Neural cell (in vitro differentiated cells): Measurements from ENCODE around the gene ASTN1. TPM values are rescaled to one million over a fixed set of nuclear protein-coding genes. Genes with fewer than 3 reads are reported as not detected.

Experiments used
- H2AFZ ChIP-seq: fragments of 200-600, 300-800 bp; sonication (generic), shearing (Covaris generic); 2 replicates; pipeline ENCODE4 v1.6.0; 2014; ENCODE audit warnings: low read depth, mild to moderate bottlenecking, antibody characterized with exemption, low read length, moderate library complexity
- H3F3A ChIP-seq: fragments of 200-600 bp; shearing (Covaris generic); 2 replicates; pipeline ENCODE4 v1.6.1; 2016; ENCODE audit warnings: mild to moderate bottlenecking, moderate library complexity, mixed read lengths, antibody characterized with exemption, low read length; ENCODE audit not compliant: insufficient read depth, poor library complexity, severe bottlenecking
- H3K27ac ChIP-seq: fragments of 200-600, 300-800 bp; sonication (generic), shearing (Covaris generic); 2 replicates; pipeline ENCODE4 v1.5.1; 2014; ENCODE audit warnings: mild to moderate bottlenecking, low read length, moderate library complexity
- H3K27me3 ChIP-seq: fragments of 300-800, 200-600 bp; sonication (generic), shearing (Covaris generic); 2 replicates; pipeline ENCODE4 v1.6.0; 2014; ENCODE audit warnings: mild to moderate bottlenecking, low read depth, low read length, moderate library complexity; ENCODE audit not compliant: insufficient read depth
- H3K36me3 ChIP-seq: fragments of 300-800, 200-600 bp; sonication (generic), shearing (Covaris generic); 2 replicates; pipeline ENCODE4 v1.5.1; 2014; ENCODE audit warnings: mild to moderate bottlenecking, antibody characterized with exemption, low read length, moderate library complexity; ENCODE audit not compliant: insufficient read depth
- H3K4me2 ChIP-seq: fragments of 300-800, 200-600 bp; sonication (generic), shearing (Covaris generic); 2 replicates; pipeline ENCODE4 v1.6.0; 2014; ENCODE audit warnings: mild to moderate bottlenecking, low read length
- H3K4me3 ChIP-seq: fragments of 300-800, 200-600 bp; sonication (generic), shearing (Covaris generic); 2 replicates; pipeline ENCODE4 v1.5.1; 2014; ENCODE audit warnings: mild to moderate bottlenecking, low read length, moderate library complexity
- H3K79me2 ChIP-seq: fragments of 200-600 bp; shearing (Covaris generic); replicated peaks from 2 replicates; pipeline ENCODE4 v1.6.0; 2014; ENCODE audit warnings: mild to moderate bottlenecking, low read length, moderate library complexity; ENCODE audit not compliant: insufficient read depth
- H3K9ac ChIP-seq: fragments of 300-800, 200-600 bp; sonication (generic), shearing (Covaris generic); 2 replicates; pipeline ENCODE4 v1.6.1; 2016; ENCODE audit warnings: mild to moderate bottlenecking, low read length, mixed read lengths
- H3K9me2 ChIP-seq: fragments of 200-600 bp; shearing (Covaris generic); 2 replicates; pipeline ENCODE4 v1.6.1; 2016; ENCODE audit warnings: mild to moderate bottlenecking, low read length, mixed read lengths; ENCODE audit not compliant: insufficient read depth
- H3K9me3 ChIP-seq: fragments of 200-600, 300-800 bp; sonication (generic), shearing (Covaris generic); 2 replicates; pipeline ENCODE4 v1.6.1; 2016; ENCODE audit warnings: mild to moderate bottlenecking, mixed run types, low read length, moderate library complexity, mixed read lengths
- H4K20me1 ChIP-seq: fragments of 200-600 bp; shearing (Covaris generic); 2 replicates; pipeline ENCODE4 v1.6.1; 2016; ENCODE audit warnings: mild to moderate bottlenecking, mixed run types; ENCODE audit not compliant: insufficient read depth
- EP300 ChIP-seq: fragments of 450-650 bp; conservative IDR thresholded peaks from 2 replicates; pipeline ENCODE4 v1.6.1; 2014; ENCODE audit warnings: antibody characterized with exemption, mild to moderate bottlenecking, moderate library complexity; ENCODE audit not compliant: poor library complexity, severe bottlenecking
- EZH2 ChIP-seq: fragments of 200-600, 300-800 bp; shearing (Covaris generic), sonication (generic); IDR thresholded peaks from 2 replicates; pipeline ENCODE4 v1.6.1; 2014; ENCODE audit warnings: antibody characterized with exemption, low read length, borderline replicate concordance, mild to moderate bottlenecking; ENCODE audit not compliant: insufficient read depth, poor library complexity, severe bottlenecking
- MXI1 ChIP-seq: fragments of 450-650 bp; conservative IDR thresholded peaks from 2 replicates; pipeline ENCODE4 v1.6.1; 2014; ENCODE audit warnings: antibody characterized with exemption, mild to moderate bottlenecking; ENCODE audit not compliant: poor library complexity, severe bottlenecking
- POLR2AphosphoS5 ChIP-seq: IDR thresholded peaks from 2 replicates; pipeline ENCODE4 v1.6.1; 2012
- RAD21 ChIP-seq: fragments of 450-650 bp; conservative IDR thresholded peaks from 2 replicates; pipeline ENCODE4 v1.6.1; 2014; ENCODE audit warnings: antibody characterized with exemption, mild to moderate bottlenecking, moderate library complexity
- SMC3 ChIP-seq: fragments of 450-650 bp; conservative IDR thresholded peaks from 2 replicates; pipeline ENCODE4 v1.6.1; 2014; ENCODE audit warnings: antibody characterized with exemption, mild to moderate bottlenecking, moderate library complexity; ENCODE audit not compliant: poor library complexity
- TAF1 ChIP-seq: IDR thresholded peaks from 2 replicates; pipeline ENCODE4 v1.6.1; 2012; ENCODE audit warnings: low read depth
- polyA plus RNA-seq: library from polyadenylated mRNA; depleted of rRNA; stranded (reverse); fragments of >200 nt; gene quantifications from 2 replicates; pipeline ENCODE4 v1.2.3, GENCODE V29; 2014
- TF ChIP-seq, protein P1 (sequence below): fragments of 450-650 bp; IDR thresholded peaks from 2 replicates; pipeline ENCODE4 v1.5.1; 2014; ENCODE audit warnings: antibody characterized with exemption, mild to moderate bottlenecking, moderate library complexity; ENCODE audit not compliant: poor library complexity, severe bottlenecking
- TF ChIP-seq, protein P2 (sequence below): IDR thresholded peaks from 2 replicates; pipeline ENCODE4 v1.6.1; 2012; ENCODE audit warnings: borderline replicate concordance

The ASTN1 gene
- polyA plus RNA-seq, 1 donor from 2014 or later = 33.4 TPM

DNA sequence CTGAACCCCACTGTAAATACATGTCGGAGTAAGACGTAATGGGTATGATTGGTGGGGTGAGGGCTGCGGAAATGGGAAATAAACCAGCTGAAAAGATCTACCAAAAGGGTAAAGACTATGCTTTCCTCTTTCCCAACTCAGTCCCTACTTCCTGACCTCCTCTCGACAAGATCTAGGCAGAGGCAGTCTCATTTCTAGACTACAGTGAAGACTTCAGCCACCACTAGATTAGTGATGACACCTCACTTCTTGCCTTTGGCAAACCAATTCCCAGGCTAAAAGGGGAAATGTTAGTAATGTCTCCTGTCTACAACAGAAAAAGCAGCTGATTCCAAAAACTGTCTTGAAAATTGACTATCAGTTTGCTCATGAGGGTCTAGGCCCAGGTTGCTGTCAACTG, 219.9 kb downstream of the ASTN1 start:
- H4K20me1 ChIP-seq = no peaks in the 10 kb centered on the region

GRCh38 chr1:176943783-176944182, 220.7 kb downstream of the ASTN1 start:
- no peaks in the 10 kb centered on the region for H3K9me2 ChIP-seq
- H3F3A ChIP-seq = no peaks in the 10 kb centered on the region
- H3K27ac ChIP-seq = no peak overlapping the region
- no peaks in the 10 kb centered on the region for H3K79me2 ChIP-seq
- peaks cover 12% of the 10 kb centered on the region for H3K36me3 ChIP-seq
- no peaks in the 10 kb centered on the region for H3K27me3 ChIP-seq
- no peaks in the 10 kb centered on the region for H3K9me3 ChIP-seq
- H3K4me2 ChIP-seq = no peak overlapping the region
- no peak overlapping the region for H3K4me3 ChIP-seq
- H3K9ac ChIP-seq = no peak overlapping the region
- TF ChIP-seq EP300 (no peak), EZH2 (no peak), RAD21 (no peak), POLR2AphosphoS5 (no peak), TAF1 (no peak), MXI1 (no peak), SMC3 (no peak)
- TF ChIP-seq, protein P1, sequence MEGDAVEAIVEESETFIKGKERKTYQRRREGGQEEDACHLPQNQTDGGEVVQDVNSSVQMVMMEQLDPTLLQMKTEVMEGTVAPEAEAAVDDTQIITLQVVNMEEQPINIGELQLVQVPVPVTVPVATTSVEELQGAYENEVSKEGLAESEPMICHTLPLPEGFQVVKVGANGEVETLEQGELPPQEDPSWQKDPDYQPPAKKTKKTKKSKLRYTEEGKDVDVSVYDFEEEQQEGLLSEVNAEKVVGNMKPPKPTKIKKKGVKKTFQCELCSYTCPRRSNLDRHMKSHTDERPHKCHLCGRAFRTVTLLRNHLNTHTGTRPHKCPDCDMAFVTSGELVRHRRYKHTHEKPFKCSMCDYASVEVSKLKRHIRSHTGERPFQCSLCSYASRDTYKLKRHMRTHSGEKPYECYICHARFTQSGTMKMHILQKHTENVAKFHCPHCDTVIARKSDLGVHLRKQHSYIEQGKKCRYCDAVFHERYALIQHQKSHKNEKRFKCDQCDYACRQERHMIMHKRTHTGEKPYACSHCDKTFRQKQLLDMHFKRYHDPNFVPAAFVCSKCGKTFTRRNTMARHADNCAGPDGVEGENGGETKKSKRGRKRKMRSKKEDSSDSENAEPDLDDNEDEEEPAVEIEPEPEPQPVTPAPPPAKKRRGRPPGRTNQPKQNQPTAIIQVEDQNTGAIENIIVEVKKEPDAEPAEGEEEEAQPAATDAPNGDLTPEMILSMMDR = no peak
- TF ChIP-seq, protein P2, sequence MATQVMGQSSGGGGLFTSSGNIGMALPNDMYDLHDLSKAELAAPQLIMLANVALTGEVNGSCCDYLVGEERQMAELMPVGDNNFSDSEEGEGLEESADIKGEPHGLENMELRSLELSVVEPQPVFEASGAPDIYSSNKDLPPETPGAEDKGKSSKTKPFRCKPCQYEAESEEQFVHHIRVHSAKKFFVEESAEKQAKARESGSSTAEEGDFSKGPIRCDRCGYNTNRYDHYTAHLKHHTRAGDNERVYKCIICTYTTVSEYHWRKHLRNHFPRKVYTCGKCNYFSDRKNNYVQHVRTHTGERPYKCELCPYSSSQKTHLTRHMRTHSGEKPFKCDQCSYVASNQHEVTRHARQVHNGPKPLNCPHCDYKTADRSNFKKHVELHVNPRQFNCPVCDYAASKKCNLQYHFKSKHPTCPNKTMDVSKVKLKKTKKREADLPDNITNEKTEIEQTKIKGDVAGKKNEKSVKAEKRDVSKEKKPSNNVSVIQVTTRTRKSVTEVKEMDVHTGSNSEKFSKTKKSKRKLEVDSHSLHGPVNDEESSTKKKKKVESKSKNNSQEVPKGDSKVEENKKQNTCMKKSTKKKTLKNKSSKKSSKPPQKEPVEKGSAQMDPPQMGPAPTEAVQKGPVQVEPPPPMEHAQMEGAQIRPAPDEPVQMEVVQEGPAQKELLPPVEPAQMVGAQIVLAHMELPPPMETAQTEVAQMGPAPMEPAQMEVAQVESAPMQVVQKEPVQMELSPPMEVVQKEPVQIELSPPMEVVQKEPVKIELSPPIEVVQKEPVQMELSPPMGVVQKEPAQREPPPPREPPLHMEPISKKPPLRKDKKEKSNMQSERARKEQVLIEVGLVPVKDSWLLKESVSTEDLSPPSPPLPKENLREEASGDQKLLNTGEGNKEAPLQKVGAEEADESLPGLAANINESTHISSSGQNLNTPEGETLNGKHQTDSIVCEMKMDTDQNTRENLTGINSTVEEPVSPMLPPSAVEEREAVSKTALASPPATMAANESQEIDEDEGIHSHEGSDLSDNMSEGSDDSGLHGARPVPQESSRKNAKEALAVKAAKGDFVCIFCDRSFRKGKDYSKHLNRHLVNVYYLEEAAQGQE = no peak
- no peak overlapping the region for H2AFZ ChIP-seq
- H4K20me1 ChIP-seq = no peaks in the 10 kb centered on the region

More for the DNA sequence above, 219.9 kb downstream of the ASTN1 start:
- TF ChIP-seq EP300 = no peak
- TF ChIP-seq TAF1 = no peak
- TF ChIP-seq, protein P1 = no peak
- Histone ChIP-seq H3K9ac (no peak overlapping the region), H3K79me2 (no peaks in the 10 kb centered on the region), H3K4me3 (no peak overlapping the region), H3F3A (no peaks in the 10 kb centered on the region), H3K9me2 (no peaks in the 10 kb centered on the region), H3K36me3 (peaks cover 17% of the 10 kb centered on the region), H2AFZ (no peak overlapping the region), H3K9me3 (no peaks in the 10 kb centered on the region), H3K4me2 (no peak overlapping the region), H3K27ac (no peak overlapping the region), H3K27me3 (no peaks in the 10 kb centered on the region)
